NCI-H748 (cell line): ENCODE data around the gene USP7.
"Not testable (repeated sequence)": the region's sequence is repeated elsewhere in the genome, so short reads cannot be mapped to it uniquely, and the experiment has no call there.

ENCODE experiments used
- DNase-seq: peaks from one replicate; lab custom pipeline; 2025; ENCODE audit not compliant: unreplicated experiment; lab: John Stamatoyannopoulos, UW

The USP7 gene

GRCh38 chr16:8963821-8964441, at the start of gene USP7:
USP7 (minus strand) TSS chr16:8963906; CDS start chr16:8963285, 621 bp downstream.
- peak; percentile 87 for DNase-seq

DNA sequence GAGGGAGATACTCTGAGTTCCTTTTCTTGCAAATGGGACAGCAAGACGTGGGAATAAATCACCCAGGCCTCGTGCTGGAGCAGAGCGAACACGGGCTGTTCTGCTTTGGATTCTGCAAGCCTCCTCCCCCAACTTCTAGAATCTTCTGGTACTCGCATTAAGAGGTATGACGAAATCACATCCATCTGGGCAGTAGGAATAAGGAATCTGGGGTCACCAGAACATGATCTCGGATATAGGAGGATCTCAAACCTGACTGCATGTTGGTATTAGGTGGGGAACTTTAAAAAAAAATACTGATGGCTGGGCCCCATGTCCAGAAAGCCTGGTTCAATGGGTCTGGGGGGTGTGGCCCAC, 49.8 kb upstream of the USP7 start:
- no peak for DNase-seq

DNA sequence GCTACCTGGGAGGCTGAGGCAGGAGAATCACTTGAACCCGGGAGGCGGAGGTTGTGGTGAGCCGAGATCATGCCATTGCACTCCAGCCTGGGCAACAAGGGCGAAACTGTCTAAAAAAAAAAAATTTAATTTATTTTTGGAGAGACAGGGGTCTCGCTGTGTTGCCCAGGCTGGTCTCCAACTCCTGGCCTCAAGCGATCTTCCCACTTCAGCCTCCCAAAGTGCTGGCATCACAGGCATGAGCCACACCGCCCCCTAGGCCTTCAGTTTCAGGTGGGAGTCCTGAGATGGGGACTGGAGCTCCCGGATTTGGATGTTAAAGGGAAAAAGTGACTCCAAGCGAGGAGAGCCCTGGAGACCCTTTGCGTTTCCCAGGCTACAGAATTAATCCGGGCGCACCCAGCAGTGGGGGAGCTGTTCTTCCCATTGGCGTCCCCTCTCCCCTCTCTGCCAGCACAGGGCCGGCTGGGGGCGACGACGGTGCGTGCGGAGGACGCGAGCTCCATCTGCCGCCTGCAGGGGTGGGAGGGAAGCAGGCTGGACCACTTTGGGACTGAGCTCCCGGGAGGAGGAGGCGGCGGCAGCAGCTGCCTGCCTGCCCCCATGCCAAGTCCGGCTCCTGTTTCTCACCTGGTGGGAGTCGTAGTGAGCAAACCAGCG, 49.3 kb upstream of the USP7 start:
- peak; percentile 49 for DNase-seq

DNA sequence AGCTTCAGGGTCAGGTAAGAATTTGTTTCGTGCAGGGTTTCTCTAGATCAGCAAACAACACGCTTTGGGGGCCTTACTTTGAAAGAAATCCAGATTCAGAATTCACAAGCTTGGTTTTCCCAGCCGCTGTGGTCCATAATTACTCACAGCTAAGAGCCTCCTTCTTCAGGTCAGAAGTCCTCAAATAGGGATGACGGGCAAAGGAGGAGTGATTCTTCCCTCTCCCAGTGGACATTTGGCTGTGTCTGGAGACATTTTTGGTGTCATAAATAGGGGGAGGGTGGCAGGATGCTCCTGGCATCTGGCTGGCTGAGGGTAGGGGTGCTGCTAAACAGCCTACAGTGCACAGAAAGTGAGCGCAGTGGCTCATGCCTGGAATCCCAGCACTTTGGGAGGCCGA, 48.6 kb upstream of the USP7 start:
- no peak for DNase-seq

DNA sequence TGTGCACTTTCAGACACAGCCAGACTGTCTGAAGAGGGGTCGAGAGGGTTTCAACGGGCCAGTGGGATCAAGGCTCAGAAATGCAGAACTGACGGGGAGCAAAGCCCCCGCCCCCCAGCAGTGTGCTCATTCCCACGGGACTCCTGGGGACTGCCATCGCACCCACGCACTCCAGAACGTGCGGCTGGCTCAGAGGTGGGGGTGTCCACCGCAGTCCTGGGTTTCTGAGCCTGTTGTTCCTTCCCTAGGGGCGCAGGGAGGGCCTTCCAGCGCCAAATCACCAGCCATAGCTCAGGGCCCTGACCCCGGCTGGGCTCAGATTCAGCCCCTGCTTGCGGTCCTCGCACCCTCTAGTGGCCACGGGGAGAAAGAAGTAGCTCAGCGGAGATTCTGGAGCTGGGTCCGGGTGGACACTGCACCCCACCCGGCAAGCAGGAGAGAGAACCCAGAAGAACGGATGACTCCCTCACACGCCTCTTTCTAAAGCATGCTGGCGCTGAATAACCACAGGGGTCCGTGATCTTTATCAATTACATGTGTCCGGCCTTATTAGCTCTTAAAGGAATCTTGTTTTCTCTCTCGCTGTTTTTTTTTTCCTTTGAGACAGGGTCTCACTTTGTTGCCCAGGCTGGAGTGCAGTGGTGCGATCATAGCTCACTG, 45.0 kb upstream of the USP7 start:
- peak; percentile 60 for DNase-seq

- no peak for DNase-seq
Measured at GRCh38 chr16:9007177-9007794, 43.6 kb upstream of the USP7 start.

DNA sequence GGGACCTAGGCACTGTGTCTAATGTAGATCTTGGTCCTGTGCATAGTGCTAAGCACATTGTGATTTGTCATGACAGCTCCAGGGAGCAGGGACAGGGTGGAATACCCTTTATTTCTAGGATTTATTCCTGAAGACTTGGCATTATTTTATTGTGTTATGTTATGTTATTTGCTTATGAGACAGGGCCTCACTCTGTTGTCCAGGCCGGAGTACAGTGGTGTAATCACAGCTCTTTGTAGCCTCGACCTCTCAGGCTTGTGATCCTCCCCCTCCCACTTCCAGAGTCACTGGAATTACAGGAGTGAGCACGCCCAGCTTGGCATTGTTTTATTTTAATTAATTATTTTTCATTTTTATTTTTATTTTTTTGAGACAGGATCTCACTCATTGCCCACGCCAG, 40.5 kb upstream of the USP7 start:
- no peak for DNase-seq

DNA sequence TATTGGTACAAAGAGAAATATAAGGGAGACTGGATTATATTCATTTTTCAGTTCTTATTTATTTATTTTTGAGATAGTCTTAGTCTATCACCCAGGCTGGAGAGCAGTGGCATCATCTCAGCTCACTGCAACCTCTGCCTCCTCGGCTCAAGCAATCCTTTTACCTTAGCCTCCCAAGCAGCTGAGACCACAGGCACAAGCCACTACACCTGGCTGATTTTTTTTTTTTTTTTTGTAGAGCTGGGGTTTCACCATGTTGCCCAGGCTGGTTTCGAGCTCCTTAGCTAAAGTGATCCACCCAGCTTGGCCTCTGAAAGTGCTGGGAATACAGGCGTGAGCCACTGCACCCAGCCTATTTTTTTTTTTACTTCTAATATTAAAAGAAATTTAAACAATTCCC, 40.1 kb upstream of the USP7 start:
- no peak for DNase-seq

DNA sequence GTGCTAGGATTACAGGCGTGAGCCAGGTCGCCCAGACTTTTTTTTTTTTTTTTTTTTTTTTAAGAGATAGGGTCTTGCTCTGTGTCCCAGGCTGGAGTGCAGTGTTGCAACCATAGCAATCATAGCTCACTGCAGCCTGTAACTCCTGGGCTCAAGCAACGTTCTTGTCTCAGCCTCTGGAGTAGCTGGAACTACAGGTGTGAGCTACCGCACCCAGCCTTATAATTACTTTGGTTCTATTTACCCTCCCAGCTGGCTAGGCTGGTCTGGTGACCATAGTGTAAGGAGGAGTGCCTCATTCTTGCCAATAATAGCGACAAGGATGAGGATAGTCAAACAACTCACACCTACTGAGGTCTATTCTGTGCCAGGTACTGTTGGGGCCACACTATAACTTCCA, 39.6 kb upstream of the USP7 start:
- DNase-seq = peak; percentile 82

DNA sequence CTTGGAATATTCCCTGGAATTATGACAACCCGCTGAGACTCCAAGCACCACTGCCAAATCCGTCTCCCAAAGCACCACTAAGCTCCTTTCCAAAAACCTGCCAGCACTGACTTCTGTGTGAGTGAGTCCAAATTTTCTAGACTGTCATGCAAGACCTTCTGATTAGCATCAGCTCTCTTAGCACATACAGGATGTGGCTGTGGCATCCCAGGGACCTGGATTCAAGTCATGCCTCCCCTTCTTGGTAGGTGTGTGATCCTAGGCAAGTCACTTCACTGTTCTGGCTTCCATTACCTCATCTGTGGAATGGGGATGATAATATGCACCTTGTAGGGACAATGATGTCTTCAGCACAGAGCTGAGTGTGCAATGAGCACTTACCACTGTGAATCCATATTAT, 38.3 kb upstream of the USP7 start:
- DNase-seq = no peak

DNA sequence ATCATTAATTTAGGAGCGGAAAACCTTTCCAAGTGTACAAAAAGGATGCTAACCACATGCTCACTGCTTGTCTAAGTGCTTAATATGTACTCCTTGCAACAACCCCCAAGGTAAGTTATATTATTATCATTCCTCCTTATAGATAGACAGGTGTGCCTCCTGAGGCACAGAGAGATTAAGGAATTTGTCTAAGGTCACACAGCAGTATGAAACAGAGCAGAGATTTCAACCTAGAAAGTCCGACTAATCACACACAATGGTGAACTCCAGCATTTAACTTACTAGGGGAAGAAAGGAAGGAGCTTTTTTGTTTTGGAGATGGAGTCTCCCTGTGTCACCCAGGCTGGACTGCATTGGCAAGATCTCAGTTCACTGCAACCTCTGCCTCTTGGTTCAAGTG, 37.0 kb upstream of the USP7 start:
- no peak for DNase-seq

DNA sequence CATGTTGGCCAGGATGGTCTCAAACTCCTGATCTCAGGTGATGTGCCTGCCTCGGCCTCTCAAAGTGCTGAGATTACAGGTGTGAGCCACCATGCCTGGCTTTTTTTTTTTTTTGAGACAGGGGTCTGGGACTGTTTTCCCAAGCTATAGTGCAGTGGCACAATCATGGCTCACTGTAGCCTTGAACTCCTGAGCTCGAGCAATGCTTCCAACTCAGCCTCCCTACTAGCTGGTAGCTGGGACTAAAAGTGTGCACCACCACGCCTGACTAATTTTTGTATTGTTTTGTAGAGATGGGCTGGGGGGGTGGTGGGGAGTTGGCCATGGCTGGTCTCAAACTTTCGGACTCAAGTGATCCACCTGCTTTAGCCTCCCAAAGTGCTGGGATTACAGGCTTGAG, 36.1 kb upstream of the USP7 start:
- DNase-seq = no peak

DNA sequence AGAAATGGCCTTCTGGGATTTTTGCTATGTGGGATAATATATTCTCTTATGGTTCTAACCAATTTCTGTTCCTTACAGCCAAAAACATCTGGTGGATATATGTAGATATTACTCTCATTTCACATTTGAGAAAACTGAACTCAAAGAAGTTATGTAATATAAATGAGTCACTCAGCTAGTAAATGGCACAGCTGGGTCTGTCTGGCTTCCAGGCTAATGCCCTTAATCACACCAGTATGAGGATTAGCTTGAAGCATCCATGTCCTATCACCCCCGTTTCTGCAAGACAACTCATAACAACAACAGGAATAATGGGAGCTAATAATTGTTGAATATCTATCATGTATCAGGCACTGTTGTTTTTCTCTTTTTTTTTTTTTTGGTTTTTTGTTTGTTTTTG, 34.4 kb upstream of the USP7 start:
- DNase-seq = no peak

GRCh38 chr16:8996891-8997290, 33.2 kb upstream of the USP7 start:
- peak; percentile 4 for DNase-seq

GRCh38 chr16:8990445-8990844, 26.7 kb upstream of the USP7 start:
- no peak for DNase-seq

- no peak for DNase-seq
Measured at GRCh38 chr16:8989099-8989878, 25.6 kb upstream of the USP7 start.

DNA sequence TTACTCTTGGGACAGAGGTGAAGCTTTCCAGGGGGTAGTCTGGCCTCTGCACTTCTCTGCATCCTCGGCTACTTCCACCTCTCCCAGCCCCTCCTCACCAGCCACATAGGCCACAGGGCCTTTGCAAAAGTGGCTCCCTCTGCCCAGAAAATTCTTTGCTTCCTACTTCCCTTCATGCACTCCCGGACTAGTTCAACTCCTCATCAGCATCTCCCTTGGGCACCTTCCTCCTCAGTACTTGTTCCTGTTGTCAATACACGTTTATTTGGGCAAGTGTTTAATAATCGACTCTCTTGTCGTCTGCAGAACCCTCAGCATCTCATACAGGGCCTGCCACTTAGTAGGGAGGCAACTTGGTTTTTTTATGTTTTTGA, 23.1 kb upstream of the USP7 start:
- DNase-seq = no peak

DNA sequence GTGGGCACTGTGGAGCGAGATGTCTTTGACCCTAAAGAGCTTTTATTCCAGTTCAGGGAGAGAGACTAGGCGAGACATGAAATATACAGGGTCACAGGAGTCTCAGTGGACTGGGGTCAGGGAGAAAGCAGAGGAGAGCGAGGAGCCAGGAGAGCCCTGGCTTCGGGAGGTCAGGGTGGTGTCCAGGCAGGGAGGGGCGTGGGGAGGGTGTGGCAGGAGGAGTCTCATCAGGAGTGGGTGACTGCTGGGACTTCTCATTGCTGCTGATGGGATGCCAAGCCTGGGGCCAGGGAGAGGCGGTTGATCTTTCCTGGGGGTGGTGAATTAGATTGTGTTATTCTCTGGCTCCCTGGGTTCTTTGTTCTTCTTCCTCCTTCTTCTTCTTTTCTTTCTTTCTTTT, 22.4 kb upstream of the USP7 start:
- DNase-seq = no peak

DNA sequence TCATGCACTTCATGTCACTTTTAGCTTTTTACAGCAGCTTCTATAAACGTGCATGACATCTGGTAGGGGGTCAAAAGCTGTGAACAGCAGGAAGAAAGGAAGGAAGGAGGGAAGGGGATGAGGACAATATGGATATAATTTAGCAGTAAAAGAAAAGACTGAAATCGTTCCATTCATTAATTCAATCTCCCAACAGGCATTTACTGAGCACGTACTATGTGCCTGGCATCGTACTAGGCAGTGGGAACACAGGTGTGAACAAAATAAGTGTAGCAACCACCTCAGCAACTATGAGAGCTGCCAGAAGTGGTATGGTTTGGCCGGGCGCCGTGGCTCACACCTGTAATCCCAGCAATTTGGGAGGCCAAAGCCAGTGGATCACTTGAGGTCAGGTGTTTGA, 19.1 kb upstream of the USP7 start:
- DNase-seq = no peak

DNA sequence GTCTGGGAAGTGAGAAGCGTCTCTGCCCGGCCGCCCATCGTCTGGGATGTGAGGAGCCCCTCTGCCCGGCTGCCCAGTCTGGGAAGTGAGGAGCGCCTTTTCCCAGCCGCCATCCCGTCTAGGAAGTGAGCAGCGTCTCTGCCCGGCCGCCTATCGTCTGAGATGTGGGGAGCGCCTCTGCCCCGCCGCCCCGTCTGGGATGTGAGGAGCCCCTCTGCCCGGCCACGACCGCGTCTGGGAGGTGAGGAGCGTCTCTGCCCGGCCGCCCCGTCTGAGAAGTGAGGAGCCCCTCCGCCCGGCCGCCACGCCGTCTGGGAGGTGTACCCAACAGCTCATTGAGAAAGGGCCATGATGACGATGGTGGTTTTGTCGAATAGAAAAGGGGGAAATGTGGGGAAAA, 18.2 kb upstream of the USP7 start:
- DNase-seq = not testable (repeated sequence)

GRCh38 chr16:8976189-8976588, 12.5 kb upstream of the USP7 start:
- DNase-seq = not testable (repeated sequence)
